AML-193 (cell line): ENCODE measurements around the gene PRSS53.
A peak's percentile ranks its signal among the peaks of the same experiment; 100 is the strongest.

Experiments
- DNase-seq, 2 experiments: peaks; one replicate each; lab custom pipeline; 2025; lab: John Stamatoyannopoulos, UW

The PRSS53 gene

GRCh38 chr16:31094424-31095120 is 5.8 kb upstream of the PRSS53 start, which contains the start of gene VKORC1:
Gene VKORC1, minus strand, starts transcription at chr16:31094797. Its CDS starts 68 bp downstream, at chr16:31094729.
- peak; percentile 95 to 96 for DNase-seq

DNA sequence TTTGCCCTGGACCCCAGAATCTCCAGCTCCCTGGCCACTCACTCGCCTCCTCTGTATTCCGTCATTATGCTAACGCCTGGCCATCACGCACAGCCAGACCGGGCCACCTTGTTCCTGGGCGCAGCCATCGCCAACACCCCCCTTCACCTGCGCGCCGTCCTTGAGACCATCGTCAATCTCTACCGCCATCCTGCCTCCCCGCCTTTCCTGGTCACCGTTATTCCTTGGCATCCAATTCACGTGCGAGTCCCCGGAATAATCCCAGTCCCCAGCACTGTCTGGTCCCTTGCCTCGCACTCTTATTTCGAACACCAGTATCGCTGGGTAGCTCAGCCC is 5.3 kb upstream of the PRSS53 start:
- no peak for DNase-seq

DNA sequence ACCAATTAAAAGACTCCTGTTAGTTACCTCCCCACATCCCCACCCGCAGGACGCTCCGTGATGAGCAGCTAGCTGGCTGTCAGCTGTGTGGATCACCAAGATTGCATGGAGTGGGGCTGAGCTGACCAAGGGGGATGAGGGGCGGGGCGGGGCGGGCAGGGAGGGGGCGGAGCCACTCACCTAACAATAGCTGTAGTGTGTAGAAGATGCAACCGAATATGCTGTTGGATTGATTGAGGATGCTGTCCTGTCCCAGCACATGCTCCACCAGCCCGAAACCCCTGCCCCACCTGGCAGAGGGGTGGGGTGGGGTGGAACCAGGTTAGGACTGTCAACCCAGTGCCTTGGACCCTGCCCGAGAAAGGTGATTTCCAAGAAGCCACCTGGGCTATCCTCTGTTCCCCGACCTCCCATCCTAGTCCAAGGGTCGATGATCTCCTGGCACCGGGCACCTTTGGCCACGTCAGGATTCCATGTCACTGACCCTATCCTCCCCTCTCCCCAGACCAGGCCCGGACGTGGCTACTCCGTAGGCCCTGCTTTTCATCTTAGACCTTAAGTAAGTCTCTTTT is 4.5 kb upstream of the PRSS53 start:
- no peak for DNase-seq

DNA sequence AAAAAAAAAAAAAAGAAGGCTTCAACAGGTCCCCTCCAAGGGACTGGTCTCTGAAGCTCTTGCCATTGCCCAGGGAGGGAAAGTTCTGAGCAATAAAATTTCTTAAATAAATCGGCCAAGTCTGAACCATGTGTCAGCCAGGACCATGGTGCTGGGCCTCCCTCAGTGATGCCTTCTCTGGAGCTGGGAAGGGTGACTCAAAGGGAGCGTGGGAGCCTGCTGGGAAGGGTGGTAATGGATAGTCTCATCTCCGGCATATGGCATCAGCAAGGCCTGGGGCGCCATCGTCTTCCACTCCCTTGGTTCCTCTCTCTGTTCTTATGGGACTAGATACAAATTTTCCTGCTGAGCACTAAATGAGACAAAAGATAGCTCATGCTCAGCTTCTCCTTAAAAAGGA is 3.6 kb upstream of the PRSS53 start:
- no peak for DNase-seq

GRCh38 chr16:31090540-31090939 is 1.8 kb upstream of the PRSS53 start:
- DNase-seq = no peak

DNA sequence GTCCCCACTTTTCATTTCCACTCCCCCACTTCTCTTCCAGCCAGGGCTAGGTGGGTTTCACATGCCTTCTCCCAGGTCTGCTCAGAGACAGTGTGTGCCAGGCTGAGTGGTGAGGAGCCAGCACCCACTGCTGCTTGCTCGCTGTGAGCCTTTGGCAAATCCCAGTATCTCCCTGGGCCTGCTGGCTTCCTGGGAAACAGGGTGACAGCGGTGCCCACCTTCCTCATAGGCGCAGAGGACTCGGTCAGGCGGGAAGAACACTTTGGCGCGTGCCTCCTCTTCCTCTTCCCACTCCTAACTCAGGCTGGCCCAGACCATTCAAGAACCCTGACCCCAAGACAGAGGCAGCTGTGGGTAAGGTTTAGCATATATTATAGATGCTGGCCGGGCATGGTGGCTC is 456 bp upstream of the PRSS53 start:
- no peak for DNase-seq

GRCh38 chr16:31087971-31088370 is 772 bp downstream of the PRSS53 start:
- no peak for DNase-seq

GRCh38 chr16:31087481-31087880 is 1.3 kb downstream of the PRSS53 start:
- no peak for DNase-seq

DNA sequence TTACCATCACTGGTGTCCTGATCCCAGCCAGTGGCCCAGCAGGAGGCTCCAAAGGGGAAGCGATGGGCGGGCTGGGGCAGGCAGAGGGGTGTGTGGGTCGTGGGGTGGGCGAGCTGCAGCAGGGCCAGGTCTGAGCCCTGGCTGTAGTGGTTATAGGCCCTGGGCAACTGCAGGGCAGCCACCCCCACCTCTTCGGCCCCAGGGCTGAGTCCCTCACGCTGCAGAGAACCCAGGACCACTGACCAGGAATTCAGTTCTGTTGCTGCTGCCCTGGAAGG is 2.2 kb downstream of the PRSS53 start:
- DNase-seq = no peak

- no peak for DNase-seq
Measured at GRCh38 chr16:31085873-31086628, 2.7 kb downstream of the PRSS53 start.

- DNase-seq = no peak
Measured at GRCh38 chr16:31085411-31085810, 3.3 kb downstream of the PRSS53 start.

DNA sequence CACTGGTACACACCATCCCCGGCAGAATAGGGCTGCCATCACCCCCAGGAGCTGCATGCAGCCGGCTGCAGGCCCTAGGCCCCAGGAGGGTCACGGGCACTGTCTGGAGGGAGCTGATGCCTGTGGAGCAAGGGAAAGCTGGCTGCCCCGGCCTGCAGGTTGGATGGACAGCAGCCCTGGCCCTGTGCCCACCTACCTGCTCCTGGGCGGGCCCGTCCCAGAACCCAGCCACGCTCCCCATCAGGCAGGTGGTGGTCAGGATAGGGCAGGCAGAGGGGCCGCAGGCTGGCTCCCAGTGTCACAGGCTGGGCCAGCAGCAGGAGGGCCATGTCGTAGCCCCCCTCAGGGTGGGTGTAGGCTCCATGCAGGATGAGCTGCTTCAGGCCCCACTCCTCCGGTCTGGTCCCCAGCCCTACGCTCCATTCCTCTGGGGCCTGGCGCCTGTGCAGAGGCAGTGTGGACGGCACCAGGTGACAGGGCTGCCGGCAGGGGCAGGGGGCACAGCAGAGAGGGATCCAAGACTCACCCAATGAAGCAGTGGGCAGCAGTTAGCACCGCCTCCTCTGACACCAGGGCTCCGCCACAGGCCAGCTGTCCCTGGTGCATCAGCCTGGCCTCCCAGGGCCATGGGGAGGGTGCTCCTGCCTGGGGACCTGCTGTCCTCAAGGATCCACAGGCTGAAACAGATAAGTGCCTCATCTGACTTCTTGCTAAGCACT is 4.0 kb downstream of the PRSS53 start:
- peak in 1 of 2 experiments; percentile 10 for DNase-seq

- no peak for DNase-seq
Measured at GRCh38 chr16:31083981-31084380, 4.8 kb downstream of the PRSS53 start.

DNA sequence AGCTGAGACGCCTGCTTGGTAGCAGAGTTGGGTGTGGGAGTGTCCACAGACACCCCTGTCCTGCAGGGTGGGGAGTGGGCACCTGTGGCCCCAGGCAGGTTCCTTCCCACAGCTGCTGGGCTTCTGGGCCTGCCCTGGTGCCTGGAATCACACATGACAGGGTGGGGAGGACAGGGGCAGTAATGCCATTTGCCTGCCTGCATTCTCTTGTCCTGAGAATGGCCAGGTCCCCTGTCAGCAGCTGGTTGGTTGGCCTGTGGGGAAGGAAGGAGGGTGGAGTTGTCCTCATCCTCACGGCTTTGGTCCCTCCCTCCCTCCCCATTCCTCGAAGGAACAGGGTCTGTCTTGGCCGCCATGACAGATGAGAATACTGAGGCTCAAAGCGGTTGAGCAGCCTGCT is 5.2 kb downstream of the PRSS53 start:
- DNase-seq = no peak

DNA sequence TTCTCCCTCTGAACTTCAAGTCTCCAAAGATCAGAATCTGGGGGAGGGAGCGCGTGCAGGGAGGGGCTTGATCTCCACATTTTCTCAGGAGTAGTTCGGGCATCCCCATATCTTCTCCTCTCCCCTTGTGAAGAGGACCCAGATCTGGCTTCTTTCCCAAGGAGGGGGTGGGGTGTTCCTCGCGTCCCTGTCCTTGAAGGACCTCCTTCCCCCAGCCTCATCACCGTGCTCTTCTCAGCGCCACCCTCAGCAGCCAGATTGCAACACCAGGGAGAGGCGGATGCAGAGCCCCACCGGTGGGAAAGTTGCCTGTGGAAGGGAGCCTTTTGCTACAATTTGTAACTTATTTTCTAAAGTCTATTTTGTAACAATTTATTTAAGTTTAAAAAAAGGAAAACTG is 5.7 kb downstream of the PRSS53 start:
- DNase-seq = no peak

DNA sequence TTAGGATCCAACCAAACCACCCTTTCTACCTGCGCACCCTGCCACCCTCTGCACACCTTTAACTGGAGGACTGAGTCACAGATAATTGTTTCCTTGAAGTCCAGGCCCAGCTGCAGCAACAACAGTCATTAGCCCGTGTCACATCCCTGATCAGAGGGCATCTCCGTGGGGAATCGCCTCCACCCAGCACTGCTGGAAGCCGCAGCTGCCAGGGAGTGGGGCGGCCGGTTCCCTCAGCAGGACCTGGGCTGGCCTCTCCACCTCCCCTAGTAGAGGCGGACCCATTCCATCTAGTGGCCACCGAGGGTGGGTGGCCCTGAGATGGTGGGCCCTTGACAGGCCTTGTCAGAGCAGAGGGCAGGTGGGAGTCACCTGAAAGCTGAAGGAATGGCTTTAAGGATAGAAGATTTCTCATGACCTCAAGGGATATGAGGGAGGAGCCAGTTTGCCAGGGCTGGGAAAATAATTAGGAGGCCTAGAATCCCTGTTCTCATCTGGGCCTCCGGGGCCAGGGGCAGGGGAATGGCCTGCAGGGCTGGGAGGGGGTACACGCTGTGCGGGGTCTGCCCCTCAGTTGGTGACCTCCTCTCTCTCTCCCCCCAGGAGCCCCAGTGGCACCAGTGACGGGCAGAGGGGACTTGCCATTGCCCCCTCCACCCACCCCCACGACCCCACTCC is 6.2 kb downstream of the PRSS53 start:
- no peak for DNase-seq

DNA sequence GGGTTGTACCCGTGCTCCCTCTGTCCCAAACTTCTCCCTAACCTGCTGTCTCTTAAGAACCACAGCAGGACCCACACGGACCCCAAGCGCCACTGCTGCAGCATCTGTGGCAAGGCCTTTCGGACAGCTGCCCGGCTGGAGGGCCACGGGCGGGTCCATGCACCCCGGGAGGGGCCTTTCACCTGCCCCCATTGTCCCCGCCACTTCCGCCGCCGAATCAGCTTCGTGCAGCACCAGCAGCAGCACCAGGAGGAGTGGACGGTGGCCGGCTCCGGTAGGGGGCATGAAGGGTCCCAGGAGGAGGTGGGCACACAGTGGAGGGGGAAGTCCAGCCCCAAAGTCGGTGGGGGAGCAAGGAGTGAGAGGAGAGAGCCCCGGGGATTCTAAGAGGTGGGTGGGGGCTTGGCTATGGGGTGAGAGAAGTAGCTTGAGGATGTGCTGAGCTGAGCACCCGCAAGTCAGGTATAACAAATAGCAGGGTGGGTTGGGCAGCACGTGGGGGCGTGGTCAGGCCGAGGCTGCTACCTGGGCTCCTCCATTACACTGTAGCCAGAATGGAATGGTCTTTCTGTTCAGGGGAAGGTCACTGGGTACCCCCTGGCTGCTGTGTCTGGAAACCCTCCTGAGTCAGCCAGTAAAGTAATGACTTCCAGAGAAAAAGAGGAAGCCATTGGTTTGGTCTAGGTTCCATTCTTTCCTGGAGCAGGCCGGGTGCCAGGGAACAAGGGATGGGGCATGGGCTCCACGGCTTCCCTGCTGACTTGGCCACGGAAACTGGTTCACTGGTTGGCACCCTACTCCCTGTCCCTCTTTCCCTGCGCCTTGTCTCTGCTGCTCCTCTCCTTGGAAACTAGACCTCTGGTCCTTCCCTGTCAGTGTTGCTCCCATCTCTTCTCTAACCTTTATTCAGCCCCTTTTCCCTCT is 7.1 kb downstream of the PRSS53 start:
- DNase-seq = no peak

GRCh38 chr16:31080756-31081419 is 7.9 kb downstream of the PRSS53 start:
- no peak for DNase-seq

DNA sequence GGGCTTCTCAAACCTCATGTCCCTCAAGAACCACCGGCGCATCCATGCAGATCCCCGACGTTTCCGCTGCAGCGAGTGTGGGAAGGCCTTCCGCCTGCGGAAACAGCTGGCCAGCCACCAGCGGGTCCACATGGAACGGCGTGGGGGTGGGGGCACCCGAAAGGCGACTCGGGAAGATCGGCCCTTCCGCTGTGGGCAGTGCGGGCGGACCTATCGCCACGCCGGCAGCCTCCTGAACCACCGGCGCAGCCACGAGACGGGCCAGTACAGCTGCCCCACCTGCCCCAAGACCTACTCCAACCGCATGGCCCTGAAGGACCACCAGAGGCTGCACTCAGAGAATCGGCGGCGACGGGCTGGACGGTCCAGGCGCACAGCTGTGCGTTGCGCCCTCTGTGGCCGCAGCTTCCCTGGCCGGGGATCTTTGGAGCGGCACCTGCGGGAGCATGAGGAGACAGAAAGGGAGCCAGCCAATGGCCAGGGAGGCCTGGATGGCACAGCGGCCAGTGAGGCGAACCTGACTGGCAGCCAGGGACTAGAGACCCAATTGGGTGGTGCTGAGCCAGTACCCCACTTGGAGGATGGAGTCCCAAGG is 8.6 kb downstream of the PRSS53 start:
- no peak for DNase-seq

- DNase-seq = no peak
Measured at GRCh38 chr16:31079342-31079944, 9.3 kb downstream of the PRSS53 start.
